ENCODE results near the gene CRB1.
"Not testable (repeated sequence)": the region's sequence is repeated elsewhere in the genome, so short reads cannot be mapped to it uniquely, and the experiment has no call there.

Gene CRB1

GRCh38 chr1:197404774-197405173 lies 136.7 kb downstream of the CRB1 start:
- DNase-seq: not testable (repeated sequence)

- not testable (repeated sequence) for DNase-seq
These were observed 137.6 kb downstream of the CRB1 start for GRCh38 chr1:197405614-197406013.

GRCh38 chr1:197413564-197413963 lies 145.5 kb downstream of the CRB1 start:
- DNase-seq: no peak

GRCh38 chr1:197415221-197415620 lies 147.2 kb downstream of the CRB1 start:
- DNase-seq: no peak

GRCh38 chr1:197418693-197419092 lies 150.6 kb downstream of the CRB1 start:
- no peak for DNase-seq

- DNase-seq: no peak
These were observed 154.9 kb downstream of the CRB1 start for GRCh38 chr1:197422993-197423392.

GRCh38 chr1:197424380-197424779 lies 156.3 kb downstream of the CRB1 start:
- DNase-seq: no peak

- no peak for DNase-seq
These were observed 161.3 kb downstream of the CRB1 start for GRCh38 chr1:197429372-197429771.

- no peak for DNase-seq
These were observed 167.2 kb downstream of the CRB1 start for GRCh38 chr1:197435224-197435623.

- DNase-seq: no peak
These were observed 169.5 kb downstream of the CRB1 start for GRCh38 chr1:197437601-197438000.

- DNase-seq: no peak
These were observed 170.1 kb downstream of the CRB1 start for GRCh38 chr1:197438010-197438790.

GRCh38 chr1:197439708-197440280 lies 171.7 kb downstream of the CRB1 start:
- no peak for DNase-seq

- DNase-seq: no peak
These were observed 172.7 kb downstream of the CRB1 start for GRCh38 chr1:197440715-197441114.

GRCh38 chr1:197441999-197442414 lies 174.0 kb downstream of the CRB1 start:
- no peak for DNase-seq

- no peak for DNase-seq
These were observed 176.7 kb downstream of the CRB1 start for GRCh38 chr1:197444755-197445154.

- DNase-seq: no peak
These were observed 180.2 kb downstream of the CRB1 start for GRCh38 chr1:197448121-197448779.

GRCh38 chr1:197451381-197451780 lies 183.3 kb downstream of the CRB1 start:
- DNase-seq: no peak

GRCh38 chr1:197453376-197454058 lies 185.5 kb downstream of the CRB1 start:
- no peak for DNase-seq

- DNase-seq: no peak
These were observed 194.5 kb downstream of the CRB1 start for GRCh38 chr1:197462539-197462938.

GRCh38 chr1:197463142-197463541 lies 195.1 kb downstream of the CRB1 start:
- no peak for DNase-seq

GRCh38 chr1:197464044-197464443 lies 196.0 kb downstream of the CRB1 start:
- no peak for DNase-seq

GRCh38 chr1:197465528-197466327 lies 197.7 kb downstream of the CRB1 start:
- DNase-seq: no peak

GRCh38 chr1:197466813-197467212 lies 198.8 kb downstream of the CRB1 start:
- no peak for DNase-seq

All from CD4-positive, alpha-beta T cell treated with Interleukin-10 for 1 hour (primary cell).